Hepatocyte (in vitro differentiated cells): Measurements from ENCODE around the gene SYNGR3. TPM values are rescaled to one million over a fixed set of nuclear protein-coding genes. Genes with fewer than 3 reads are reported as not detected.

Source experiments
- DNase-seq: peaks from one replicate; pipeline ENCODE4 v3.0.0-alpha.2; 2016; ENCODE audit warnings: low spot score
- H2AFZ ChIP-seq: fragments of 200-600 bp; sonication (generic); 2 replicates; pipeline ENCODE4 v1.6.0; 2016; ENCODE audit warnings: antibody characterized with exemption, mild to moderate bottlenecking
- H3K27ac ChIP-seq: fragments of 200-600 bp; sonication (generic); 2 replicates; pipeline ENCODE4 v1.5.1; 2016; ENCODE audit warnings: mild to moderate bottlenecking
- H3K27me3 ChIP-seq: fragments of 200-600 bp; sonication (generic); 2 replicates; pipeline ENCODE4 v1.6.1; 2016
- H3K36me3 ChIP-seq: fragments of 200-600 bp; sonication (generic); replicated peaks from 2 replicates; pipeline ENCODE4 v1.5.1; 2016; ENCODE audit warnings: low read depth; ENCODE audit not compliant: insufficient read depth
- H3K4me1 ChIP-seq: fragments of 200-600 bp; sonication (generic); 2 replicates; pipeline ENCODE4 v1.5.1; 2016; ENCODE audit warnings: mild to moderate bottlenecking, moderate library complexity; ENCODE audit not compliant: insufficient read depth
- H3K4me2 ChIP-seq: fragments of 200-600 bp; sonication (generic); 2 replicates; pipeline ENCODE4 v1.6.0; 2016
- H3K4me3 ChIP-seq: fragments of 200-600 bp; sonication (generic); 2 replicates; pipeline ENCODE4 v1.5.1; 2016; ENCODE audit warnings: mild to moderate bottlenecking
- H3K79me2 ChIP-seq: fragments of 200-600 bp; sonication (generic); 2 replicates; pipeline ENCODE4 v1.6.0; 2017; ENCODE audit warnings: mild to moderate bottlenecking
- H3K9me2 ChIP-seq: fragments of 200-600 bp; sonication (generic); replicated peaks from 2 replicates; pipeline ENCODE4 v1.6.0; 2017; ENCODE audit warnings: mild to moderate bottlenecking; ENCODE audit not compliant: insufficient read depth
- H3K9me3 ChIP-seq: fragments of 200-600 bp; sonication (generic); 2 replicates; pipeline ENCODE4 v1.5.1; 2016; ENCODE audit warnings: low read depth, mild to moderate bottlenecking
- H4K20me1 ChIP-seq: fragments of 200-600 bp; sonication (generic); 2 replicates; pipeline ENCODE4 v1.6.0; 2016; ENCODE audit warnings: mild to moderate bottlenecking; ENCODE audit not compliant: insufficient read depth, poor library complexity, severe bottlenecking
- CTCF ChIP-seq: fragments of 200-600 bp; sonication (generic); IDR thresholded peaks from 2 replicates; pipeline ENCODE4 v1.5.1; 2016; ENCODE audit warnings: antibody characterized with exemption, mild to moderate bottlenecking; ENCODE audit not compliant: poor library complexity
- EZH2 ChIP-seq: fragments of 200-600 bp; sonication (generic); IDR thresholded peaks from 2 replicates; pipeline ENCODE4 v1.6.1; 2016; ENCODE audit warnings: antibody characterized with exemption, mild to moderate bottlenecking, borderline replicate concordance
- EZH2phosphoT487 ChIP-seq: fragments of 200-600 bp; sonication (generic); IDR thresholded peaks from one replicate; pipeline ENCODE4 v1.6.1; 2018; ENCODE audit warnings: antibody characterized with exemption, mild to moderate bottlenecking, low read depth, moderate library complexity; ENCODE audit not compliant: unreplicated experiment, severe bottlenecking
- WGBS: methylation state at CpG from one replicate; pipeline ENCODE4 v1.1.6; 2016; ENCODE audit warnings: low lambda C conversion rate; ENCODE audit errors: missing lambda C conversion rate; 5-methylcytosine and 5-hydroxymethylcytosine counted together
- polyA plus RNA-seq: library from polyadenylated mRNA; unstranded; fragments of >200 nt; fragmentation: Nextera tagmentation; extraction: Ambion mirVana; gene quantifications from 2 replicates; pipeline ENCODE4 v1.2.1, GENCODE V29; 2016
- total RNA-seq: library from RNA; depleted of rRNA; stranded (reverse); fragments of >200 nt; gene quantifications from 2 replicates; pipeline ENCODE4 v1.2.3, GENCODE V29; 2014

Gene SYNGR3
- total and polyA plus RNA-seq, 2 experiments from 2014 or later = 2.2 to 2.5 TPM

- peak within 1 kb of the TSS; percentile 78 for H3K4me2 ChIP-seq
- no peak for DNase-seq
- H3K4me3 ChIP-seq = peak within 1 kb of the TSS; percentile 51
- 99% methylated on average over 6 of the region's 6 CpGs for WGBS
- no peaks in the 10 kb centered on the region for H3K9me3 ChIP-seq
- H3K79me2 ChIP-seq = peaks cover 35% of the 10 kb centered on the region
- peak within 1 kb of the TSS; percentile 96 for H3K27ac ChIP-seq
- no peak within 1 kb of the TSS for H2AFZ ChIP-seq
- no peaks in the 10 kb centered on the region for H3K36me3 ChIP-seq
- TF ChIP-seq EZH2phosphoT487 (no peak), EZH2 (no peak), CTCF (no peak)
- peaks cover 24% of the 10 kb centered on the region for H4K20me1 ChIP-seq
- no peaks in the 10 kb centered on the region for H3K27me3 ChIP-seq
- H3K4me1 ChIP-seq = peaks cover 17% of the 10 kb centered on the region
- H3K9me2 ChIP-seq = no peaks in the 10 kb centered on the region
Measured at GRCh38 chr16:1966460-1966859, 23.3 kb upstream of the SYNGR3 start, which contains the start of gene RNF151. Gene RNF151 (plus strand): TSS chr16:1966856. CDS start chr16:1966882, 26 bp downstream.

- WGBS = 92% methylated on average over 41 of the region's 41 CpGs
- TF ChIP-seq EZH2phosphoT487 (no peak), EZH2 (no peak), CTCF (no peak)
Measured at GRCh38 chr16:1968146-1968953, 21.4 kb upstream of the SYNGR3 start.

GRCh38 chr16:1971796-1972489 is 17.8 kb upstream of the SYNGR3 start, which contains the start of gene TBL3:
Gene TBL3 (plus strand): TSS chr16:1972053. CDS start chr16:1972165, 112 bp downstream.
- peaks cover 26% of the 10 kb centered on the region for H3K79me2 ChIP-seq
- WGBS = 2% methylated on average over 72 of the region's 78 CpGs
- H3K9me2 ChIP-seq = no peaks in the 10 kb centered on the region
- peak within 1 kb of the TSS; percentile 77 for H3K4me3 ChIP-seq
- H3K27ac ChIP-seq = peak within 1 kb of the TSS; percentile 94
- no peaks in the 10 kb centered on the region for H3K36me3 ChIP-seq
- H2AFZ ChIP-seq = peak within 1 kb of the TSS; percentile 94
- peak within 1 kb of the TSS; percentile 90 for H3K4me2 ChIP-seq
- DNase-seq = peak; percentile 96
- peaks cover 11% of the 10 kb centered on the region for H3K4me1 ChIP-seq
- TF ChIP-seq CTCF (no peak), EZH2phosphoT487 (no peak), EZH2 (no peak)
- no peaks in the 10 kb centered on the region for H3K27me3 ChIP-seq
- no peaks in the 10 kb centered on the region for H3K9me3 ChIP-seq
- H4K20me1 ChIP-seq = no peaks in the 10 kb centered on the region

More at GRCh38 chr16:1968146-1968953, 21.4 kb upstream of the SYNGR3 start:
- H3K79me2 ChIP-seq = peaks cover 41% of the 10 kb centered on the region
- peaks cover 7% of the 10 kb centered on the region for H4K20me1 ChIP-seq
- peaks cover 21% of the 10 kb centered on the region for H3K4me1 ChIP-seq
- no peak overlapping the region for H3K4me3 ChIP-seq
- H3K36me3 ChIP-seq = no peaks in the 10 kb centered on the region
- H3K27ac ChIP-seq = no peak overlapping the region
- no peaks in the 10 kb centered on the region for H3K9me3 ChIP-seq
- H2AFZ ChIP-seq = no peak overlapping the region
- DNase-seq = no peak
- H3K27me3 ChIP-seq = no peaks in the 10 kb centered on the region
- no peaks in the 10 kb centered on the region for H3K9me2 ChIP-seq
- no peak overlapping the region for H3K4me2 ChIP-seq
